C4-2B (cell line): Measurements from ENCODE around the gene FCRL5.

Experiments used
- H3K27ac ChIP-seq: fragments of 450-650 bp; 2 replicates; pipeline ENCODE4 v1.5.1; 2017
- ZFX ChIP-seq: fragments of 450-650 bp; IDR thresholded peaks from 2 replicates; pipeline ENCODE4 v1.6.1; 2017
- TF ChIP-seq, protein P1 (sequence below): fragments of 450-650 bp; conservative IDR thresholded peaks from 2 replicates; pipeline ENCODE4 v1.5.1; 2017; ENCODE audit warnings: mild to moderate bottlenecking

The FCRL5 gene

DNA sequence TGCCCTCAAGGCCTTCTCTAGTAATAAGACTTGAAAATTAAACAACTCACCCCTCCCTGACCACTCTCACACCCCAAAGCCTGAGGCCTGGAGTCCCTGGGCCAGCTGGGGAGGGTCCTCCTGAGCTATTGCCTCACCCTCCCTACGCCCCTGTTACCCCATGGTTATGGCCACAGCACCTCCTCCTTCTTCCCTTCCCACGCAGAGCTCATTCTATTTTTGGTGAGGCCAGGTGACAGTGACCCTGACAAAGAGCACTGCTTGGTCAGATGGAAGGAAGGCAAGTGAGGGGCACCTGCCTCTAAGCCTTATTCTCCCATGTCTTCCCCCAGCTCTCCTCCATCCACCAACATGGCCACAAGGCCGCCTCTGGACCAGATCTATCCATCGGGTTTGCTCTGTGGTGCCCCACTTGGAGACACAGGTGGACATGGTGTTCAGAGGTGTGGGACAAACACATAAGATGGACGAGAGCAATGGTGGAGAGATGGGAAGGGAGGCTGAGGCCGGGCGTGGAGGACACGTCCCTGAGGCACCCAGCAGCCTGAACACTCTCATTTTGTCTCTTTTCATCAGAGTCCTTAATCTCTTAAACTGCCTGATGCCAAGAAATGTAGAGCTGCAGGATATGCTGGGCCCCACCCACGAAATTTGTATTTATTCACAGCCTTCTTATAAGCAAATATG is 42.6 kb downstream of the FCRL5 start:
- TF ChIP-seq, protein P1, sequence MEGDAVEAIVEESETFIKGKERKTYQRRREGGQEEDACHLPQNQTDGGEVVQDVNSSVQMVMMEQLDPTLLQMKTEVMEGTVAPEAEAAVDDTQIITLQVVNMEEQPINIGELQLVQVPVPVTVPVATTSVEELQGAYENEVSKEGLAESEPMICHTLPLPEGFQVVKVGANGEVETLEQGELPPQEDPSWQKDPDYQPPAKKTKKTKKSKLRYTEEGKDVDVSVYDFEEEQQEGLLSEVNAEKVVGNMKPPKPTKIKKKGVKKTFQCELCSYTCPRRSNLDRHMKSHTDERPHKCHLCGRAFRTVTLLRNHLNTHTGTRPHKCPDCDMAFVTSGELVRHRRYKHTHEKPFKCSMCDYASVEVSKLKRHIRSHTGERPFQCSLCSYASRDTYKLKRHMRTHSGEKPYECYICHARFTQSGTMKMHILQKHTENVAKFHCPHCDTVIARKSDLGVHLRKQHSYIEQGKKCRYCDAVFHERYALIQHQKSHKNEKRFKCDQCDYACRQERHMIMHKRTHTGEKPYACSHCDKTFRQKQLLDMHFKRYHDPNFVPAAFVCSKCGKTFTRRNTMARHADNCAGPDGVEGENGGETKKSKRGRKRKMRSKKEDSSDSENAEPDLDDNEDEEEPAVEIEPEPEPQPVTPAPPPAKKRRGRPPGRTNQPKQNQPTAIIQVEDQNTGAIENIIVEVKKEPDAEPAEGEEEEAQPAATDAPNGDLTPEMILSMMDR, result no peak
- TF ChIP-seq ZFX, result no peak
- H3K27ac ChIP-seq, result no peak overlapping the region

DNA sequence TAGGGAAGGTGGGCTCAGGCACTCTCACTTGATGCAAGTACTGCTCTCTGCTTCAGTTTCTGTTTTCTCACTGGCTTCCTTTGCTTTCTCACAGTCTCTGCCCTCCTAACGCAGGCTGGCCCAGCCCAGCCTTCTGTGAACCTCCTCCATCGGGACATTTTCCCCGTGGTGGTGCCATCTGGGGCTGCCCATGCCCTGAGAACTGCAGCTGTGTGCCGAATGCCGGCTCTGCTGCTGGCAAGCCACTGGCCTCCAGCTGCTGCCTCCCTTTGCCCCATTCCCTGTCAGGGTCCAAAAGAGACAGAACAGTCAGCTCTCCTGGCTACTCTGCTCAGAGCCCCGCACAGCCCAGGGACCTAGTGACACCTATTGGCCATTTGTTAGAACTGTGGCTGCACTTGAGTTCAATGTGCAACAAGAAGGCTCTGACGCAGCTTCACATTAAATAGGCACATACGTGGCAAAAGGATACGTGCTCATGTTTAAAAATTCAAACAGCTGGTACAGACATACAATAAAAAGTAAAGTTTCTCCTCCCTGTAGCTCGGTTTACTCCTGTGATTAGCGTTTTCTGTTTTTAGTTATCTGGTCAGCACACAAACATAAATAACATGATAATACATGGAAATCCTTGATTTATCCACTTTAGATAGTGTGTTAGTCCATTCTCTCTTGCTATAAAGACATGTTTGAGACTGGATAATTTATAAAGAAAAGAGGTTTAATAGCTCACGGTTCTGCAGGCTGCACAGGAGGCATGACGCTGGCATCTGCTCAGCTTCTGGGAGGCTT is 46.6 kb downstream of the FCRL5 start:
- TF ChIP-seq ZFX, result no peak
- TF ChIP-seq, protein P1, result peak; percentile 92
- no peak overlapping the region for H3K27ac ChIP-seq

DNA sequence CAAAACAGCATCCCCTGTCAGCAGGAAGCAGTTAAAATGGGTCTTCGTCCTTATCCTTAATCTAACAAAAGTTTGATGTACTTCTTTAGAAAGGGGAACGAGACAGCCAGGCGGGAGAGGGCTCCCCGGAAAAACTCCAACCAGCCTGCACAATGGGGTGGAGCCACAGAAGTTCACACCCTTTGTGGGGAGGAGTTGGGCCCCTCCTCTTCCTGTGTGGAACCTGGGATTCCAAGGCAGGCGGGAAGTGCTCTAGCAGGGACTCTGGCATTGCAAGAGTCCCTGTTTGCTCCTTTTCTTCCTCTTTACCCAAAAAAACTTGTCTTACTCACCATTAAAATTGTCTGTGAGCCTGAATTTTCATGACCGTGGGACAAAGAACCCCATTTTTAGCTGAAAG is 47.7 kb downstream of the FCRL5 start:
- H3K27ac ChIP-seq, result no peak overlapping the region
- TF ChIP-seq ZFX, result no peak
- TF ChIP-seq, protein P1, result no peak

DNA sequence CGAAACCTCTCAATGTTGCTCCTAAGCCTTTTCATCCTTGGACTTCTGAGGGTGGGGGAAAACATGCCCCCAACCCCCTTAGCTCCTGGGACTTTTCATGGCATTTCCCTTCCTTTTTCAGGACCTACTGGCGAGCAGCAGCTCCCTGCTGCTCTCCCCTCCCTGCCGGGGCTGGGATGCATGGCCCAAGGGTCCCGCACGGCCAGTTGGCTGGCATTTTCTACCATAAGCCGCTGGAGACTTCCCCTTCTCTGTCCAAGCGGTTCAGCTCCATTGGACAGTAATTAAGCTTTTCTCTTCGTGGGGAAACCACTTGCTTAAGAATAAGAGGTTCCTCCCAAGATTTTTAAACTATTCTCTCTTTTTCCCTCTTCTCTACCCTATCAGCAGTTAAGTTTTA is 52.8 kb downstream of the FCRL5 start:
- H3K27ac ChIP-seq, result no peak overlapping the region
- no peak for TF ChIP-seq ZFX
- TF ChIP-seq, protein P1, result no peak

- no peak for TF ChIP-seq ZFX
- TF ChIP-seq, protein P1, result no peak
- no peak overlapping the region for H3K27ac ChIP-seq
Observed at GRCh38 chr1:157498736-157499090, 53.6 kb downstream of the FCRL5 start.

GRCh38 chr1:157497987-157498735 is 54.2 kb downstream of the FCRL5 start:
- no peak overlapping the region for H3K27ac ChIP-seq
- no peak for TF ChIP-seq ZFX
- TF ChIP-seq, protein P1, result no peak

DNA sequence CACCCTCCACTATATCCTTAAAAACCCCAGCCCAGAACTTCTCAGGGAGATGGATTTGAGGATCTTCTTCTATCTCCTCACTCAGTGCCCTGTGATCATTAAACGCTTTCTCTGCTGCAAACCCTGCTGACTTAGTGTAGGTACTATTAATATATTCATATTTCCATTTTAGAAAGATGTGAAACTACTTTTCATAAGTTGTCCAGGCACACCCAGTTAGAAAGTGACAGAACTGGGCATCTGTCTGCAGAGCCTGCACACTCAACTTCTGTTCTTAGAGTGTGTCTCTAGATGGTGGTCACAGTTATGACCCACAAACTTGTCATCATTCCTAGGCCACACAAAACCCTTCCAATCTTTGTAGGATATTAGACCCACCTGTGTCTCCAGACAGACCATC is 55.0 kb downstream of the FCRL5 start:
- TF ChIP-seq, protein P1, result no peak
- TF ChIP-seq ZFX, result no peak
- no peak overlapping the region for H3K27ac ChIP-seq
